MG63 (cell line): ENCODE results near the gene LAMC3. TPM values are rescaled to one million over a fixed set of nuclear protein-coding genes. Genes with fewer than 3 reads are reported as not detected.

ENCODE experiments used
- DNase-seq: peaks from one replicate; pipeline ENCODE4 v3.0.0-alpha.2; 2020
- H3K27me3 ChIP-seq: fragments of 250-450 bp; sonication (Bioruptor Pico); 2 replicates; pipeline ENCODE4 v1.5.1; 2020; ENCODE audit warnings: mild to moderate bottlenecking, moderate library complexity
- H3K36me3 ChIP-seq: fragments of 250-450 bp; sonication (Bioruptor Pico); 2 replicates; pipeline ENCODE4 v1.5.1; 2020; ENCODE audit warnings: mild to moderate bottlenecking, moderate library complexity
- H3K4me3 ChIP-seq: fragments of 250-450 bp; sonication (Bioruptor Pico); 2 replicates; pipeline ENCODE4 v1.5.1; 2020; ENCODE audit warnings: mild to moderate bottlenecking, moderate library complexity
- H3K9me3 ChIP-seq: fragments of 250-450 bp; sonication (Bioruptor Pico); 2 replicates; pipeline ENCODE4 v1.5.1; 2020; ENCODE audit warnings: mild to moderate bottlenecking, moderate library complexity
- total RNA-seq: library from RNA; depleted of rRNA; stranded (reverse); fragments of >200 nt; shearing (Covaris generic); gene quantifications from 2 replicates; pipeline ENCODE4 v1.2.3, GENCODE V29; 2014; ENCODE audit warnings: low replicate concordance

LAMC3 gene
- total RNA-seq, 1 experiment from 2014 or later = 0.66 TPM

GRCh38 chr9:131062969-131063368 is 54.0 kb downstream of the LAMC3 start:
- H3K9me3 ChIP-seq = no peaks in the 10 kb centered on the region
- H3K4me3 ChIP-seq = no peak overlapping the region
- no peaks in the 10 kb centered on the region for H3K36me3 ChIP-seq
- no peaks in the 10 kb centered on the region for H3K27me3 ChIP-seq
- DNase-seq = no peak

GRCh38 chr9:131065599-131065998 is 56.6 kb downstream of the LAMC3 start:
- Histone ChIP-seq H3K4me3 (no peak overlapping the region), H3K9me3 (no peaks in the 10 kb centered on the region), H3K27me3 (no peaks in the 10 kb centered on the region), H3K36me3 (no peaks in the 10 kb centered on the region)
- DNase-seq = no peak

- no peak for DNase-seq
- H3K36me3 ChIP-seq = no peaks in the 10 kb centered on the region
- no peaks in the 10 kb centered on the region for H3K27me3 ChIP-seq
- H3K4me3 ChIP-seq = no peak overlapping the region
- no peaks in the 10 kb centered on the region for H3K9me3 ChIP-seq
These were observed 58.7 kb downstream of the LAMC3 start for GRCh38 chr9:131067625-131068024.

GRCh38 chr9:131068076-131068816 is 59.3 kb downstream of the LAMC3 start:
- Histone ChIP-seq H3K9me3 (no peaks in the 10 kb centered on the region), H3K4me3 (no peak overlapping the region), H3K27me3 (no peaks in the 10 kb centered on the region), H3K36me3 (no peaks in the 10 kb centered on the region)
- no peak for DNase-seq

- H3K4me3 ChIP-seq = no peak overlapping the region
- H3K9me3 ChIP-seq = no peaks in the 10 kb centered on the region
- H3K36me3 ChIP-seq = no peaks in the 10 kb centered on the region
- no peaks in the 10 kb centered on the region for H3K27me3 ChIP-seq
- no peak for DNase-seq
These were observed 60.7 kb downstream of the LAMC3 start for GRCh38 chr9:131069699-131070098.

GRCh38 chr9:131072107-131072870 is 63.3 kb downstream of the LAMC3 start:
- Histone ChIP-seq H3K36me3 (no peaks in the 10 kb centered on the region), H3K27me3 (no peaks in the 10 kb centered on the region), H3K9me3 (no peaks in the 10 kb centered on the region), H3K4me3 (no peak overlapping the region)
- DNase-seq = no peak

- Histone ChIP-seq H3K27me3 (no peaks in the 10 kb centered on the region), H3K9me3 (no peaks in the 10 kb centered on the region), H3K36me3 (no peaks in the 10 kb centered on the region), H3K4me3 (no peak overlapping the region)
- DNase-seq = no peak
These were observed 63.9 kb downstream of the LAMC3 start for GRCh38 chr9:131072871-131073237.

- no peaks in the 10 kb centered on the region for H3K27me3 ChIP-seq
- H3K9me3 ChIP-seq = no peaks in the 10 kb centered on the region
- no peaks in the 10 kb centered on the region for H3K36me3 ChIP-seq
- no peak for DNase-seq
- no peak overlapping the region for H3K4me3 ChIP-seq
These were observed 67.6 kb downstream of the LAMC3 start for GRCh38 chr9:131076347-131077195.

GRCh38 chr9:131078427-131079366 is 69.7 kb downstream of the LAMC3 start:
- no peaks in the 10 kb centered on the region for H3K27me3 ChIP-seq
- DNase-seq = no peak
- no peak overlapping the region for H3K4me3 ChIP-seq
- no peaks in the 10 kb centered on the region for H3K9me3 ChIP-seq
- H3K36me3 ChIP-seq = no peaks in the 10 kb centered on the region

GRCh38 chr9:131080589-131080988 is 71.6 kb downstream of the LAMC3 start:
- no peaks in the 10 kb centered on the region for H3K9me3 ChIP-seq
- DNase-seq = no peak

GRCh38 chr9:131081868-131082267 is 72.9 kb downstream of the LAMC3 start:
- Histone ChIP-seq H3K27me3 (no peaks in the 10 kb centered on the region), H3K4me3 (no peak overlapping the region), H3K9me3 (no peaks in the 10 kb centered on the region), H3K36me3 (no peaks in the 10 kb centered on the region)
- no peak for DNase-seq

More at GRCh38 chr9:131080589-131080988, 71.6 kb downstream of the LAMC3 start:
- Histone ChIP-seq H3K36me3 (no peaks in the 10 kb centered on the region), H3K4me3 (no peak overlapping the region), H3K27me3 (no peaks in the 10 kb centered on the region)

- H3K36me3 ChIP-seq = no peaks in the 10 kb centered on the region
- H3K4me3 ChIP-seq = no peak overlapping the region
- no peaks in the 10 kb centered on the region for H3K9me3 ChIP-seq
- DNase-seq = no peak
- H3K27me3 ChIP-seq = no peaks in the 10 kb centered on the region
These were observed 74.0 kb downstream of the LAMC3 start for GRCh38 chr9:131082774-131083512.

GRCh38 chr9:131084661-131085369 is 75.8 kb downstream of the LAMC3 start:
- no peaks in the 10 kb centered on the region for H3K27me3 ChIP-seq
- H3K4me3 ChIP-seq = no peak overlapping the region
- DNase-seq = no peak

GRCh38 chr9:131085370-131086122 is 76.6 kb downstream of the LAMC3 start:
- H3K36me3 ChIP-seq = no peaks in the 10 kb centered on the region
- DNase-seq = no peak
- no peaks in the 10 kb centered on the region for H3K27me3 ChIP-seq
- no peak overlapping the region for H3K4me3 ChIP-seq
- H3K9me3 ChIP-seq = no peaks in the 10 kb centered on the region

More at GRCh38 chr9:131084661-131085369, 75.8 kb downstream of the LAMC3 start:
- Histone ChIP-seq H3K9me3 (no peaks in the 10 kb centered on the region), H3K36me3 (no peaks in the 10 kb centered on the region)
